Neuronal stem cell (in vitro differentiated cells): Measurements from ENCODE around the gene C3orf18.
"Not testable (repeated sequence)": the region's sequence is repeated elsewhere in the genome, so short reads cannot be mapped to it uniquely, and the experiment has no call there.

Source experiments
- DNase-seq: peaks from one replicate; pipeline ENCODE4 v3.0.0-alpha.2; 2013; ENCODE audit warnings: low spot score
- H2AFZ ChIP-seq: one replicate; pipeline ENCODE4 v1.6.1; 2013; ENCODE audit warnings: mild to moderate bottlenecking, low read length, inconsistent platforms
- H2AK5ac ChIP-seq: 2 replicates; pipeline ENCODE4 v1.6.1; 2013; ENCODE audit warnings: low read depth, mild to moderate bottlenecking, inconsistent platforms, low read length, moderate library complexity, mixed read lengths
- H2BK120ac ChIP-seq: 2 replicates; pipeline ENCODE4 v1.6.1; 2013; ENCODE audit warnings: low read depth, mild to moderate bottlenecking, inconsistent platforms, low read length, moderate library complexity, mixed read lengths
- H2BK12ac ChIP-seq: one replicate; pipeline ENCODE4 v1.6.1; 2013; ENCODE audit warnings: low read length, inconsistent platforms
- H2BK15ac ChIP-seq: 2 replicates; pipeline ENCODE4 v1.6.1; 2013; ENCODE audit warnings: mild to moderate bottlenecking, low read length, inconsistent platforms, mixed read lengths
- H2BK5ac ChIP-seq: one replicate; pipeline ENCODE4 v1.6.1; 2013; ENCODE audit warnings: inconsistent platforms, mild to moderate bottlenecking, low read length, moderate library complexity
- H3K14ac ChIP-seq: one replicate; pipeline ENCODE4 v1.6.1; 2013; ENCODE audit warnings: low read length, inconsistent platforms
- H3K18ac ChIP-seq: 2 replicates; pipeline ENCODE4 v1.6.1; 2013; ENCODE audit warnings: low read length, inconsistent platforms
- H3K23ac ChIP-seq: 2 replicates; pipeline ENCODE4 v1.6.1; 2013; ENCODE audit warnings: low read depth, mild to moderate bottlenecking, mixed read lengths, low read length, inconsistent platforms; ENCODE audit not compliant: poor library complexity
- H3K27ac ChIP-seq: replicated peaks from 3 replicates; pipeline ENCODE4 v1.5.1; 2013; ENCODE audit warnings: low read length, inconsistent platforms
- H3K27me3 ChIP-seq, 3 experiments: 2 replicates each; pipeline ENCODE4 v1.6.1; 2013; ENCODE audit warnings: low read length in 3 of 3, mild to moderate bottlenecking in 2 of 3, inconsistent platforms in 1 of 3, low read depth in 1 of 3, mixed read lengths in 1 of 3, moderate library complexity in 1 of 3; ENCODE audit not compliant: control insufficient read depth in 3 of 3, insufficient read depth in 3 of 3
- H3K36me3 ChIP-seq, 2 donors: replicated peaks in 1 of 2; 2 replicates each; pipeline ENCODE4 v1.6.1; 2013; ENCODE audit warnings: low read length in 2 of 2; ENCODE audit not compliant: control insufficient read depth in 2 of 2, insufficient read depth in 2 of 2
- H3K4ac ChIP-seq: 2 replicates; pipeline ENCODE4 v1.6.1; 2013; ENCODE audit warnings: inconsistent platforms, mild to moderate bottlenecking, low read length, moderate library complexity
- H3K4me1 ChIP-seq, 2 donors: 1 replicate in 1 of 2; 2 replicates in 1 of 2; pipeline ENCODE4 v1.6.1; 2013; ENCODE audit warnings: low read length in 2 of 2, low read depth in 1 of 2; ENCODE audit not compliant: control insufficient read depth in 2 of 2, insufficient read depth in 1 of 2
- H3K4me2 ChIP-seq: one replicate; pipeline ENCODE4 v1.6.1; 2013; ENCODE audit warnings: mild to moderate bottlenecking, low read length, inconsistent platforms; ENCODE audit not compliant: insufficient read depth, poor library complexity, severe bottlenecking
- H3K4me3 ChIP-seq, 2 donors: 2 replicates each; pipeline ENCODE4 v1.5.1; 2013; ENCODE audit warnings: low read length in 2 of 2, mild to moderate bottlenecking in 2 of 2, inconsistent platforms in 1 of 2, moderate library complexity in 1 of 2
- H3K79me1 ChIP-seq: one replicate; pipeline ENCODE4 v1.6.1; 2013; ENCODE audit warnings: low read depth, mild to moderate bottlenecking, inconsistent platforms, low read length, moderate library complexity
- H3K9ac ChIP-seq: one replicate; pipeline ENCODE4 v1.6.1; 2013; ENCODE audit warnings: mild to moderate bottlenecking, low read depth, low read length, inconsistent platforms; ENCODE audit not compliant: poor library complexity
- H3K9me3 ChIP-seq, 2 donors: replicated peaks in 1 of 2; 2 replicates each; pipeline versions ENCODE3 to v1.6.1; 2013; ENCODE audit warnings: low read length in 2 of 2, mild to moderate bottlenecking in 2 of 2, inconsistent platforms in 1 of 2, low read depth in 1 of 2, mixed read lengths in 1 of 2, moderate library complexity in 1 of 2; ENCODE audit not compliant: control insufficient read depth in 2 of 2, insufficient read depth in 1 of 2
- H4K8ac ChIP-seq: one replicate; pipeline ENCODE4 v1.6.1; 2013; ENCODE audit warnings: low read depth, mild to moderate bottlenecking, inconsistent platforms, low read length, moderate library complexity
- H4K91ac ChIP-seq: one replicate; pipeline ENCODE4 v1.6.1; 2013; ENCODE audit warnings: low read length, low read depth, mild to moderate bottlenecking, inconsistent platforms; ENCODE audit not compliant: poor library complexity
- WGBS, 2 donors: extraction: QIAGEN DNeasy Blood & Tissue Kit; methylation state at CpG; one replicate each; pipeline ENCODE4 v1.1.7; 2013; ENCODE audit warnings: missing lambda C conversion rate in 2 of 2, mixed read lengths in 1 of 2; ENCODE audit not compliant: insufficient read length in 2 of 2, insufficient replicate concordance in 1 of 2; ENCODE audit errors: extremely low coverage in 2 of 2; 5-methylcytosine and 5-hydroxymethylcytosine counted together

The C3orf18 gene

GRCh38 chr3:50512908-50513307, 54.6 kb downstream of the C3orf18 start:
- not testable (repeated sequence) for H2BK5ac ChIP-seq, H3K79me1 ChIP-seq, H3K9ac ChIP-seq, H2AFZ ChIP-seq, H3K27ac ChIP-seq, H3K23ac ChIP-seq, DNase-seq, H3K36me3 ChIP-seq, H2BK12ac ChIP-seq, H4K91ac ChIP-seq, H3K9me3 ChIP-seq, H4K8ac ChIP-seq, H3K14ac ChIP-seq, H3K4me3 ChIP-seq, H2AK5ac ChIP-seq, H2BK15ac ChIP-seq, H3K4me2 ChIP-seq, H2BK120ac ChIP-seq, H3K4ac ChIP-seq
- H3K18ac ChIP-seq = peak overlapping the region; percentile 24
- peaks cover 0 to 58% (median 0%) of the 10 kb centered on the region in 3 experiments for H3K27me3 ChIP-seq
- WGBS, 2 donors = no CpG with 5 or more reads among the region's 8 CpGs
- H3K4me1 ChIP-seq = peaks cover 22 to 29% of the 10 kb centered on the region in 2 donors

GRCh38 chr3:50512131-50512530, 55.4 kb downstream of the C3orf18 start:
- H3K79me1 ChIP-seq = no peaks in the 10 kb centered on the region
- no peaks in the 10 kb centered on the region for H3K36me3 ChIP-seq
- no peak overlapping the region for H2BK12ac ChIP-seq
- no peak overlapping the region for H3K4ac ChIP-seq
- no peak overlapping the region for H2BK5ac ChIP-seq
- H2AK5ac ChIP-seq = no peak overlapping the region
- no peak overlapping the region for H3K27ac ChIP-seq
- no peak overlapping the region for H3K4me3 ChIP-seq
- H4K8ac ChIP-seq = no peak overlapping the region
- no peak overlapping the region for H2BK120ac ChIP-seq
- no peak overlapping the region for H3K4me2 ChIP-seq
- peaks cover 17 to 24% of the 10 kb centered on the region in 2 donors for H3K4me1 ChIP-seq
- H3K27me3 ChIP-seq = peaks cover 0 to 62% (median 0%) of the 10 kb centered on the region in 3 experiments
- no peak overlapping the region for H3K14ac ChIP-seq
- no peak overlapping the region for H2AFZ ChIP-seq
- H3K9ac ChIP-seq = no peak overlapping the region
- DNase-seq = no peak
- no peaks in the 10 kb centered on the region for H3K9me3 ChIP-seq
- H3K23ac ChIP-seq = no peak overlapping the region
- no peak overlapping the region for H3K18ac ChIP-seq
- no peak overlapping the region for H2BK15ac ChIP-seq
- WGBS, 2 donors = no CpG with 5 or more reads among the region's 3 CpGs
- H4K91ac ChIP-seq = no peak overlapping the region

- H3K23ac ChIP-seq = no peak overlapping the region
- no peak overlapping the region for H3K14ac ChIP-seq
- H3K4me1 ChIP-seq = peaks cover 7 to 12% of the 10 kb centered on the region in 2 donors
- H2BK5ac ChIP-seq = no peak overlapping the region
- H4K8ac ChIP-seq = no peak overlapping the region
- no peaks in the 10 kb centered on the region for H3K79me1 ChIP-seq
- H2BK15ac ChIP-seq = no peak overlapping the region
- H3K36me3 ChIP-seq = no peaks in the 10 kb centered on the region
- no peak overlapping the region for H2BK120ac ChIP-seq
- H3K4me3 ChIP-seq = no peak overlapping the region
- H3K18ac ChIP-seq = no peak overlapping the region
- no peak overlapping the region for H2AK5ac ChIP-seq
- H2BK12ac ChIP-seq = no peak overlapping the region
- WGBS, 2 donors = no CpG with 5 or more reads among the region's 2 CpGs
- H3K4ac ChIP-seq = no peak overlapping the region
- no peak for DNase-seq
- H4K91ac ChIP-seq = no peak overlapping the region
- peaks cover 0 to 73% (median 0%) of the 10 kb centered on the region in 3 experiments for H3K27me3 ChIP-seq
- no peak overlapping the region for H3K4me2 ChIP-seq
- H3K9ac ChIP-seq = no peak overlapping the region
- H2AFZ ChIP-seq = no peak overlapping the region
- H3K27ac ChIP-seq = no peak overlapping the region
- no peaks in the 10 kb centered on the region for H3K9me3 ChIP-seq
Measured at GRCh38 chr3:50510325-50510724, 57.2 kb downstream of the C3orf18 start.

GRCh38 chr3:50509715-50510114, 57.8 kb downstream of the C3orf18 start:
- H3K27me3 ChIP-seq = peaks cover 0 to 77% (median 0%) of the 10 kb centered on the region in 3 experiments
- H3K14ac ChIP-seq = peak overlapping the region; percentile 58
- H3K4me1 ChIP-seq = peaks cover 1 to 6% of the 10 kb centered on the region in 2 donors
- H3K4ac ChIP-seq = no peak overlapping the region
- WGBS, 2 donors = no CpG with 5 or more reads among the region's 5 CpGs
- no peak for DNase-seq
- no peak overlapping the region for H2BK12ac ChIP-seq
- H2BK120ac ChIP-seq = no peak overlapping the region
- no peak overlapping the region for H2AFZ ChIP-seq
- H3K23ac ChIP-seq = no peak overlapping the region
- H4K8ac ChIP-seq = no peak overlapping the region
- H2BK15ac ChIP-seq = no peak overlapping the region
- H3K79me1 ChIP-seq = no peaks in the 10 kb centered on the region
- H4K91ac ChIP-seq = no peak overlapping the region
- H3K18ac ChIP-seq = no peak overlapping the region
- no peak overlapping the region for H3K9ac ChIP-seq
- no peak overlapping the region for H3K4me3 ChIP-seq
- H3K9me3 ChIP-seq = no peaks in the 10 kb centered on the region
- peak overlapping the region; percentile 59 for H2AK5ac ChIP-seq
- no peak overlapping the region for H3K27ac ChIP-seq
- H3K36me3 ChIP-seq = no peaks in the 10 kb centered on the region
- H3K4me2 ChIP-seq = no peak overlapping the region
- H2BK5ac ChIP-seq = no peak overlapping the region
